HG02798 (cell line): Measurements from ENCODE around the gene PRPF18.

Source experiments
- ATAC-seq: cut with Tn5 transposase; IDR thresholded peaks from one replicate; pipeline ENCODE4 v1.9.1; 2021; ENCODE audit warnings: mild to moderate bottlenecking; ENCODE audit not compliant: unreplicated experiment, poor library complexity

Gene PRPF18

DNA sequence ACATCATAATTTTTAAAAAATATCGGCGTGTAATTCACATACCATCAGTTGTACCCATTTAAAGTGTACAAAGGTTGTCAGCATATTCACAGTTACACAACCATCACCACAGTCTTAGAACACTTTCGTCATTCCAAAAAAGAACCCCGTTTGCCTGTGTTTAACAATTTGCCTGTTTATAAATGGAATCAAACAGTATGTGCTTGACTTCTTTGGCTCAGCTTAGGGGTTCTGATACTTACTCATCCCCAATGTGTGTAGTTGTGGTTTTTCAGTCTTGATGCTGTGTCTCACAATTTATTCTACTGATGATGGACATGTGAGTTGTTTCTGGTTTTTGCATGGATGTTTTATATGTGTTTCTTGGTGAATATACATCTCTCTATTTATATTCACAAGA is 50.0 kb downstream of the PRPF18 start:
- no peak for ATAC-seq

DNA sequence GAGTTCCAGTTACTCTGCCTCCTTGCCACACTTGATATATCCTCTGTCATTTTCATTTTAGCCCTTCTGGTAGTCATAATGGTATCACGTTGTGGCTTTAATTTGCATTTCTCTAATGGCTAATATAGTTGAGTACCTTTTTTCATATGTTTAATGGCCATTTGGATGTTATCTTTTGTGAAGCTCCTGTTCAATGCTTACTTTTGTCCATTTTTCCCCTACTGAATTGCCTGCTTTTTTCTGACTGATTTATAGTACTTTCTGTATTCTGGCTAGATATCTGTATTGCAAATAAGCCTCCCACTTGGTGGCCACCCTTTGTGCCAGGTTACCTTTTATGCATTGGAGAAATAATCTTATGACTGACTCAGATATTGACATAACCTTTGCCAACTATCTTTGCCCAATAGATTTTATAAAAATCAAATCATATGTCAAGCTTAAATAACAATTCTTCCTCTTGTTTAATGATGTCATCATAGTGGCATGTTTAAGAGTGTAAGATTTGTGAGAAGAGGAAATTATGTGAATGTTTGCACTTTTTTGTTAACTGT is 50.6 kb downstream of the PRPF18 start:
- ATAC-seq: no peak

DNA sequence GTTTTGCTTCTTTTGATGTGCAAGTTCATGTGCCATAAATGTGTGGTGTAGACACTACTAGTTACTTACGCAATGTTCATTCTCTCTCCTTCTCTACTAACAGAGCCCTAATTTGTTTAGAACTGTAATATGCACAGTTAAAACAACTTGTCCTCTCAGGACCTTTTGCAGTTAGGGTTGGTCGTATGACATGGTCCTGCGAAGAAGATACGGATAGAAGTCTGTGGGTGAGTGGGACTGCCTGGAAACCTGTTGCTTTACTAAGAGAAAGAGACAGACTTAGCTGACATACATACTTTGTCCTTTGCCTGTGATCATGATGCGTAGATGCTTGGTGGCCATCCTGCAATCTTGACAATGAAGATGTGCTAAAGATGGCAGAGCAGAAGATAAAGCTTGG is 51.1 kb downstream of the PRPF18 start:
- no peak for ATAC-seq

GRCh38 chr10:13642293-13642692 is 55.5 kb downstream of the PRPF18 start:
- no peak for ATAC-seq

DNA sequence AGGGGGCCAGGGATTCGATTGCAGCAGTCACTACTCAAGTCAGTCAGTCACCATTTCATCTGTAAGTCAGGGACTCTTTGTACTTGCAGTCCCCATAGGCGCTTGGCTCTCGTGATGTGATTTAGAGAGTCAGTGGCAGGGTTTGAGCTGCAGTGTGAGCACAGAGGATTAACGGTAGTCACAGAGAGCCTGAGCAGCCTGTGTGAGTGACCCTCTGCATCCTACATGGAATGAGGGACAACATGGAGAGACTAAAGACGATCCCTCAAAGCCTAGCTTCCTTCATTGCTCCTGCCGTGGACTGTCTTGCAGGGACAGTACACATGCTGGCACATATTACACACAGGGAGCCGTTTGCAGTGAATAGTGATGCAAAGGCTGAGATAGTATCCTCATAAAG is 56.3 kb downstream of the PRPF18 start:
- ATAC-seq: no peak

GRCh38 chr10:13644866-13645265 is 58.1 kb downstream of the PRPF18 start:
- ATAC-seq: no peak

GRCh38 chr10:13648425-13648824 is 61.7 kb downstream of the PRPF18 start:
- no peak for ATAC-seq

GRCh38 chr10:13649844-13650520 is 63.2 kb downstream of the PRPF18 start:
- no peak for ATAC-seq

DNA sequence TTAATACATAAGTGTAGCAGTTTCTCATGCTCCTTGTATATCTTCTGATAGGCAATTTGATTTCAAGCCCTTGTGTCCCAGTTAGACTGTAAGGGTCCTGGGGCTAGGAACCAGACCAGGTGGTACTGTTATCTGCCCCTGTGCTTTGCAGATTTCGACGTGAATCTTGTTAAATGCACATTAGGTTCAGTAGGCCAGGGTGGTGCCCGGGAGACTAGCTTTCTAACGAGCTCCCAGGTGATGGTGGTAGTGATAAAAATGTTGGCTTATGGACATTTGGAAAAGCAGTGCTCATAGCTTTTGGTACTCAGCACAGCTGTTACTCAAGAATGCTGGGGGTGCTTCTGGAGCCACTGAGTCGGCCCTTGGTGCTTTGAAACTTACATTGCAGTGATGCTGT is 64.2 kb downstream of the PRPF18 start:
- ATAC-seq: no peak

DNA sequence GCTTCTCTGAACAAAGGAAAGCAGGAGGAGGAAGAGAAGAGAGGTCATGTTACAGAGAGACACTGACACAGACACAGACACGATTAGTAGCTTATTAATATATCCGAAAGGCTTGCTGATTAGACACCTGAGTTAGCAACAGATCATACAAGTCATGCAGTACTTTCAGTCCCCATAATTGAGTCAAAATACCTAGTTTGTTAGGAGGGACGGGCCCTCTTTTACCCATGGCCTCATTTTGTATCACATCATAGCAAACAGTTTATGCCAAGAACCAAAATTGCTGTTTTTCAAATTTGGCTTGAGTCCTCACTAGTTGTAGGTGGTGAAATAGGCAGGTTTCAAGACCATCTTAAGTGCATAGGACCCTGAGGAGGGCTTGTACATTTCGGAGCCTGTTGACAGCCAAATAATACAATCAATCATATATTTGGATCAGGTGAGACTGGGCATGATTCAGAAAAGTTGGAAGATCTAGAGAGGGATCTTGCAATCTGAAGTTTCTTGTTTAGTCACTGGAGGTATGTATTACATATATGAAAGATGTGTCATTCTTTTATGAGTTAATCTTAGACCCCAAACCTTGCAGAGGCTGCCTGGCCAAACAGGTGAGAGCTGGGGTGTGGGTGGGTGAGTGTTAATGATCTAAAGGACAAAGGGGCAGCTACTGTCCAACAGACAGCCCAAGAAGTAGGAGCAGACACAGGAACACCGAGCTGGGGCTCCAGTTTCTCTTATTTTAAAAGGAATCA is 65.4 kb downstream of the PRPF18 start:
- no peak for ATAC-seq

DNA sequence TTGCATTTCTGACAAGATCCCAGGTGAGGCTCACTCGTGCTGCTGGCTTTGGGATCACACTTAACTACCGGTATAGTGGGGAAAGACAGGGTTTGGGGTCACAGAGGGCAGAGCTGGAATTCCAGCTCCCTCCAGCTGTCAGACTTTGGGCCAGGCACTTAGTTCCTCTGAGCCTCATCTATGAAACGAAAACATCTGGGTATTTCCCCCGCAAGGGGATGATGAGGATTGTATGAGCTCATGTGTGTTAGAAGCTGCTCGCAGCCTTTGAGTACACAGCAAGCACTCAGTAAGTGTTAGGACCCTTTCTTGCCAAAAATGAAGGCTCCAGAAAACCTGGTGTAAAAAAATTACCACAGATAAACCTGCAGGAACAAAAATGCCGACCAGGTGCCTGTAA is 66.1 kb downstream of the PRPF18 start:
- ATAC-seq: no peak

- ATAC-seq: no peak
These were observed 67.5 kb downstream of the PRPF18 start for GRCh38 chr10:13654118-13654830.

DNA sequence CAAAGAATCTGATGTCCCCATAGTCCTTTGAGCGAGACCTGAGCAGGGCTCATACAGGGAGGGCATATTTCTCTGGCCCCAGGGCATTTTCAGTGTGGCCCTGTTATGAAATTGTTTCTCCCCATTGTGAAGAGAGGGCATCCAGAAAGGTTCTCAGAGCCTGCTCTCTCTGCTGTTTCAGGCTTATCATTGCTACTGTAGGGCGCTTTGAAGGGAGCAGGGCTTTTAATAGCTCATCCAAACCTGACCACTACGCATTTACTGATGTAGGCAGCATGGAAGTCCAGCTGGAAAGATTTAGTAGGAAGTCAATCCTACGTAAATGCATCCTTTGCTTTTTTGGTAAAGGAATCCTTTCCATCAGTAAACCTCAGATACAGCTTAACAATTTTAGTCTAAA is 68.1 kb downstream of the PRPF18 start:
- ATAC-seq: no peak

DNA sequence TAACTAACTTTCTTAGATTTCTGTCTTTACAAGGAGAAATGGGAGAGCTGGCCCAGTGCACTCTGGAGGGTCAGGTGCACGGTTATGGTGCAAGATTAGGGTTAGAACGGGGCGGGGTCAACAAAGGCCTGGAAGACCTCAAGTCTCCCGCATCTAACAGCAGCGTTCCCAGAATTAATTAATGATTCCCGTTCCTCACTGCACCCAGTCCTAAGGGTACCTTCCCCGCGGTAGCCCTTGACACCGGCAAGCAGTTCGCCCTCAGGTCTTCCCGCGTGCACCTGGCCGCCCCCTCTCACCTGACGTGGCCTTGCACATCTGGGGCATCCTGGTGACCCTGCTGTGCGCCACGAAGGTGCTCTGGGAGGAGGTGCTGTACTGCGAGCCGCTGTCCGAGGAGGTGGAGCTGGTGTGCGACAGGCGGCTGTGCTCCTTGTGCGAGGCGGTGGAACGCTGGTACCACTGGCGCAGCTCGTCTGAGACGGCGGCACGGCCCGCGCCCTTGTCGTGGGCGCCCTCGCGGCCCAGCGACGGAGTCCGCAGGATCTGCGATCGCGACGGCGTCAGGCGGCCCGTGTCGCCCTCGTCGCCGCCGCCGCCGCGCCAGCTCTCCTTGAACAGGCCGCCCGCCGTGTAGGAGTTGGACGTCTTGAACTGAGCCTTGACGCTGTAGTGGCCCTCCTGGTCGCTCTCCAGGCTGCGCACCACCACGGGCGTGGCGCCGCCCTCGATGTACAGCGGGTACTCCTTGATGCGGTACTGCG is 69.8 kb downstream of the PRPF18 start:
- no peak for ATAC-seq

GRCh38 chr10:13657101-13657680 is 70.4 kb downstream of the PRPF18 start:
- no peak for ATAC-seq

GRCh38 chr10:13658264-13658663 is 71.5 kb downstream of the PRPF18 start:
- ATAC-seq: no peak

- ATAC-seq: no peak
These were observed 72.3 kb downstream of the PRPF18 start for GRCh38 chr10:13658871-13659685.

DNA sequence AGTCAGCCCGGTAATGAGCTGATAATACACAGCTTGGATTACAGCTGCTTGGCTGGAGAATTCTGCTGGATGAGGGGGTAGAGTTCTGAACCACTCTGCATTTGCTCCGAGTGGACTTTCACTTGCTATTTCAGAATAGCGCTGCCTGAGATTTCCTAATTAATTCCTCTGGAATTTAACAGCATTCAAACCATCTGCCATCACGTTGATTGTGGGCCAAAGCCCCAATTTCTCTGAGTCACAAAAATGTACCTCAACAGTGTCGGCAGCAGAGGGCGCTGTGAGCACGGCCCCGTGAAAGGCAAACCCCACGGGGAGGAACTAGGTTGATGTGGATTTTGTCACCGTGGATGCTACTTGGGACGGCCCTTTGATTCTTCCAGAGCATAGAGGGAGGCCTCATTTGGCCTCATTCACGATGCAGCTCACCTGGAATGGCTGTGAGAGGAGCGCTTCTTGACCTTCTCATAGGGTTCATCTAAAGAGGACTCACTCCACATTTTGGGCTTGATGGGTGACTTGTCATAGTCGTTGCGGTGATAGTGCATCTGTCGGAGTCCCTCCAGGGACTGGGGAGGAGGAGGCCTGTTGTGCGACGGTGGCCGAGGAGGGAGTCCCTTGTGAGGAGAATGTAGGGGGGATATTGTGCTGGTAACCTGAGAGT is 73.3 kb downstream of the PRPF18 start:
- peak; percentile 46 for ATAC-seq

GRCh38 chr10:13660551-13660920 is 73.8 kb downstream of the PRPF18 start:
- ATAC-seq: peak; percentile 14
